Aorta (tissue), 5 donors: ENCODE data around the gene MAGIX. TPM values are rescaled to one million over a fixed set of nuclear protein-coding genes. Genes with fewer than 3 reads are reported as not detected.
A peak's percentile ranks its signal among the peaks of the same experiment; 100 is the strongest.

Experiments
- ATAC-seq: fragments of 200-7000 bp; cut with Tn5 transposase; one replicate; pipeline ENCODE4 v1.9.1; 2022; ENCODE audit warnings: moderate library complexity; ENCODE audit not compliant: low FRiP score
- DNase-seq, 2 donors: peaks; one replicate each; pipeline ENCODE4 v3.0.0-alpha.2; 2020
- H3K27ac ChIP-seq, 2 donors: one replicate each; pipeline ENCODE4 v1.5.1; 2013; ENCODE audit warnings: low read length in 2 of 2, mild to moderate bottlenecking in 2 of 2, moderate library complexity in 2 of 2, control low read depth in 1 of 2, inconsistent platforms in 1 of 2, low read depth in 1 of 2
- H3K27me3 ChIP-seq, 2 donors: one replicate each; pipeline ENCODE4 v1.6.1; 2013; ENCODE audit warnings: control low read depth in 1 of 2, low read length in 1 of 2, mild to moderate bottlenecking in 1 of 2, moderate library complexity in 1 of 2; ENCODE audit not compliant: insufficient read depth in 2 of 2, control insufficient read depth in 1 of 2
- H3K36me3 ChIP-seq, 2 donors: one replicate each; pipeline ENCODE4 v1.6.1; 2013; ENCODE audit warnings: control low read depth in 1 of 2, low read length in 1 of 2, mild to moderate bottlenecking in 1 of 2; ENCODE audit not compliant: insufficient read depth in 2 of 2, control insufficient read depth in 1 of 2
- H3K4me1 ChIP-seq, 2 donors: one replicate each; pipeline ENCODE4 v1.6.1; 2013; ENCODE audit warnings: low read length in 2 of 2, control low read depth in 1 of 2, mild to moderate bottlenecking in 1 of 2, moderate library complexity in 1 of 2; ENCODE audit not compliant: insufficient read depth in 2 of 2, control insufficient read depth in 1 of 2
- H3K4me3 ChIP-seq, 2 donors: one replicate each; pipeline ENCODE4 v1.5.1; 2013; ENCODE audit warnings: low read length in 2 of 2, control low read depth in 1 of 2, mild to moderate bottlenecking in 1 of 2
- H3K9me3 ChIP-seq: one replicate; pipeline ENCODE4 v1.6.1; 2013; ENCODE audit warnings: mild to moderate bottlenecking, low read length; ENCODE audit not compliant: control insufficient read depth
- WGBS, 2 donors: extraction: QIAGEN DNeasy Blood & Tissue Kit; methylation state at CpG; one replicate each; pipeline ENCODE4 v1.1.7; 2013; 5-methylcytosine and 5-hydroxymethylcytosine counted together
- intact Hi-C, 2 donors: fragments of 100-400 bp; cut with DNase I; formaldehyde crosslinking; loops; one replicate each; pipeline versions ENCODE4 v1.14.2 to v1.15.0; 2022
- polyA plus RNA-seq, 2 donors: library from polyadenylated mRNA; stranded (reverse); fragments of 200-250 nt; gene quantifications; one replicate each; pipeline ENCODE4 v1.2.3, GENCODE V29; 2013
- total RNA-seq, 2 donors: library from RNA; stranded (reverse); fragmentation: NEBNext Ultra II Directional; extraction: Animal tissue kit (Norgen Biotek cat#: 25700); gene quantifications; one replicate each; pipeline ENCODE4 v1.2.1, GENCODE V29; 2021
- donor health status: healthy with polysubstance abuse.
- donor health status: Bipolar disorder and iron deficiency.
- donor health status: DM: no; HTN: no; CAD: no.
- donor health status: DM: no; HTN: no; CAD: no.
- donor health status: DM: yes; HTN: yes; CAD: no.

MAGIX gene
- total and polyA plus RNA-seq, 4 donors = 1.9 to 4.9 (median 2.7) TPM

GRCh38 chrX:49153467-49153866 lies 9.1 kb upstream of the MAGIX start:
- no peaks in the 10 kb centered on the region for H3K27me3 ChIP-seq
- H3K9me3 ChIP-seq = no peaks in the 10 kb centered on the region
- ATAC-seq (no peak), DNase-seq (no peak)
- intact Hi-C loops = no loop called here
- H3K4me1 ChIP-seq = no peaks in the 10 kb centered on the region
- no peak overlapping the region for H3K27ac ChIP-seq
- WGBS, 2 donors = 85 to 94% methylated on average over 1 of the region's 1 CpG
- no peak overlapping the region for H3K4me3 ChIP-seq
- H3K36me3 ChIP-seq = no peaks in the 10 kb centered on the region

DNA sequence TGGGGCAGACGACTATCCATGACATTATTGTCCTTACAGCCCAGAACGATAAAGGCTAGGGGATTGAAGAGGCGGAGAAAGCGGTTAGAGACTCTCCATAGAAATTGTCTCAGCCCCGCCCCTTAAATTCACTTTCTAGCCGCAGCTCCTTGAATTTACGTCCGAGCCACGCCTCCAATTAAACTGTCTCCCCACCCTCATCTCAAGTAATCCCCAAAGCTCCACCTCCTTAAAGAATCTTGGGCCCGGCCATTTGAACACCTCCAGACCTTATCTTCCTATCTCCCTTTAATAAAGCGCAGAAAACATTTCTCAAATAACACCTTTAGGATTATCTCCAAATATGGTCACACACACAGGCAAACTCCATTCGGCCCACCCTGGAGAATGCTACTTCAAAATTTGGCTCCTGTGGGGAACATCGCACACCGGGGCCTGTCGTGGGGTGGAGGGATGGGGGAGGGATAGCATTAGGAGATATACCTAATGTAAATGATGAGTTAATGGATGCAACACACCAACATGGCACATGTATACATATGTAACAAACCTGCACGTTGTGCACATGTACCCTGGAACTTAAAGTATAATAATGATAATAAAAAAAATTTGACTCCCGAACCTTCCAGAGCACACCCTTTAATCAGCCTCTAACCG lies 7.2 kb upstream of the MAGIX start:
- peak overlapping the region in 1 of 2 donors; percentile 99 for H3K27ac ChIP-seq
- no peaks in the 10 kb centered on the region for H3K4me1 ChIP-seq
- H3K4me3 ChIP-seq = peak overlapping the region in 1 of 2 donors; percentile 17
- intact Hi-C loops = no loop called here
- H3K9me3 ChIP-seq = no peaks in the 10 kb centered on the region
- DNase-seq (peak in 1 of 2 donors; percentile 53), ATAC-seq (peak; percentile 54)
- no peaks in the 10 kb centered on the region for H3K36me3 ChIP-seq
- WGBS, 2 donors = 1 to 40% methylated on average over 18 of the region's 18 CpGs
- H3K27me3 ChIP-seq = no peaks in the 10 kb centered on the region

DNA sequence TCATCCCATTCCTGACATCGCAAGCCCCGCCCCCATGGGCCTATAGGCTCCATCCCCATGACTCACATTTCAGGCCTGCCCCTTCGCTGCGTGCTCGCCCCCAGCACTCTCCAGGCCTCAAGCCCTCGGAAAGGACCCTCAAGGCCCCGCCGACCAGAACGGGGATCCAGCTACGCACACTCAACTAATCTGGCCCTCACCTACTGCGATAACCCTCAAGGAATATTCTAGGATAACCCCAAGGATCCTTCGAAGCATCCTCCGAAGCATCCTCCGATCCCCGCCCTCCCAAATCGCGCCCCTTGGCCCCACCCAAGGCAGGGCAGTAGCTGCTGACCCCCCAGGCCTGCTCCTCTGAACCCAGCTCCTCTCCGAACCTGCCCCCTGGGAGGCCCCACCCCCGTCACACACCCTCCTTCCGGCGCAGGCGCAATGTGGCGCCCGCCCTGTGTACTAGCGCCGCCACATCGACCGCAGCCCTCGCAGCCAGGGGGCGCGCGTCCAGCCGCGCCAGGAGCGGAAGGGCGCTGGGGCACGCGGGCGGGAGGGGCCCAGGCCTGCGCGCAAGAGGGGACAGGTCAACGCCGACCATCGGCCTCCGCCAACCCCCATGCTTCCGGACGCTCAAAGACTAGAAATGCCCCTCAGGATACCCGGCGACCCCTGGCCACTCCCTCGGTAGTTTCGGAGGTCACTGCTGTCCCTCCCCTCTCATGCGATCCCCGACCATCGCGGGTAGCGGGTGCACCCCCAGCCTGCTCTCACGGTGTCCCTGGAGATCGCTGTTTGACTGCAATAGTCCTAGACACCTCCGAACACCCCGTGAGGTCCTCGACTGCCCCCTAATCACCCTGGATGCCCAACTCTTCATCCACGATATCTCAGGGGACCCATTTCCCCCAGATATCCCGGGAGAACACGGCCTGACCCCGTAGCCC lies 6.4 kb upstream of the MAGIX start:
- WGBS, 2 donors = 1 to 31% methylated on average over 65 of the region's 65 CpGs
- intact Hi-C loops = no loop called here
- peak overlapping the region; percentile 40 to 84 for H3K4me3 ChIP-seq

DNA sequence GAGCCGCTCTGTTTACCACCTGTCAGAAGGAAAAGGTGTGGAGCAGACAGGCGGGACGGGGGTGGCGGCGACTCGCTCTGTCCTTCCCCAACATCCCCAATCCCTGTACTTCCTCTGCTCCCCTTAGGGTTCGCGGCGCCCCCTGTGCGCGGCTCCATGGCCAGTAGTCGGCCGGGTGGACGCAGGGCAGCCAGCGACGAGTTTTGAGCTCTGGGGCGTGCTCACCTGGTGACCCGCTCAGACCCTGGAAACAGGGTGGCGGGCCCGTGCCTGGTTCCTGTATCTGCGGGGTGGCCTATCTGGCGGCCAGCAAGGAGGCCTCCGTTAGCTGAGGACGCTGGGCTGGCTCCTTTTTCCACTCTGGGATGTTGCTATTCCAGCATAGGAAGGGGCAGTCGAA lies 5.4 kb upstream of the MAGIX start:
- 66 to 77% methylated on average over 24 of the region's 25 CpGs for WGBS, 2 donors
- no peaks in the 10 kb centered on the region for H3K27me3 ChIP-seq
- peak in 1 of 2 donors; percentile 53 for DNase-seq
- no peak overlapping the region for H3K4me3 ChIP-seq
- no peaks in the 10 kb centered on the region for H3K4me1 ChIP-seq
- H3K36me3 ChIP-seq = no peaks in the 10 kb centered on the region
- H3K9me3 ChIP-seq = no peaks in the 10 kb centered on the region
- no peak overlapping the region for H3K27ac ChIP-seq
- intact Hi-C loops = no loop called here
- ATAC-seq = no peak

More for the DNA sequence above, 6.4 kb upstream of the MAGIX start:
- DNase-seq (peak; percentile 93 to 96), ATAC-seq (peak; percentile 96)
- Histone ChIP-seq H3K9me3 (no peaks in the 10 kb centered on the region), H3K36me3 (no peaks in the 10 kb centered on the region), H3K27ac (peak overlapping the region; percentile 53 to 99), H3K27me3 (no peaks in the 10 kb centered on the region), H3K4me1 (no peaks in the 10 kb centered on the region)

- H3K36me3 ChIP-seq = no peaks in the 10 kb centered on the region
- no peak for ATAC-seq
- no peaks in the 10 kb centered on the region for H3K27me3 ChIP-seq
- no peak overlapping the region for H3K4me3 ChIP-seq
- 93% methylated on average over 2 of the region's 2 CpGs for WGBS, 2 donors
- DNase-seq = no peak
- intact Hi-C loops = no loop called here
- H3K4me1 ChIP-seq = no peaks in the 10 kb centered on the region
- H3K9me3 ChIP-seq = no peaks in the 10 kb centered on the region
- H3K27ac ChIP-seq = no peak overlapping the region
These were observed 1.6 kb upstream of the MAGIX start for GRCh38 chrX:49160908-49161307.

- WGBS, 2 donors = 88 to 89% methylated on average over 5 of the region's 5 CpGs
- H3K4me3 ChIP-seq = no peak overlapping the region
- H3K4me1 ChIP-seq = no peaks in the 10 kb centered on the region
- no peak for DNase-seq
- no peak for ATAC-seq
- no peak overlapping the region for H3K27ac ChIP-seq
- H3K9me3 ChIP-seq = no peaks in the 10 kb centered on the region
- H3K27me3 ChIP-seq = no peaks in the 10 kb centered on the region
- no peaks in the 10 kb centered on the region for H3K36me3 ChIP-seq
- intact Hi-C loops = no loop called here
These were observed 926 bp upstream of the MAGIX start for GRCh38 chrX:49161632-49162031.

DNA sequence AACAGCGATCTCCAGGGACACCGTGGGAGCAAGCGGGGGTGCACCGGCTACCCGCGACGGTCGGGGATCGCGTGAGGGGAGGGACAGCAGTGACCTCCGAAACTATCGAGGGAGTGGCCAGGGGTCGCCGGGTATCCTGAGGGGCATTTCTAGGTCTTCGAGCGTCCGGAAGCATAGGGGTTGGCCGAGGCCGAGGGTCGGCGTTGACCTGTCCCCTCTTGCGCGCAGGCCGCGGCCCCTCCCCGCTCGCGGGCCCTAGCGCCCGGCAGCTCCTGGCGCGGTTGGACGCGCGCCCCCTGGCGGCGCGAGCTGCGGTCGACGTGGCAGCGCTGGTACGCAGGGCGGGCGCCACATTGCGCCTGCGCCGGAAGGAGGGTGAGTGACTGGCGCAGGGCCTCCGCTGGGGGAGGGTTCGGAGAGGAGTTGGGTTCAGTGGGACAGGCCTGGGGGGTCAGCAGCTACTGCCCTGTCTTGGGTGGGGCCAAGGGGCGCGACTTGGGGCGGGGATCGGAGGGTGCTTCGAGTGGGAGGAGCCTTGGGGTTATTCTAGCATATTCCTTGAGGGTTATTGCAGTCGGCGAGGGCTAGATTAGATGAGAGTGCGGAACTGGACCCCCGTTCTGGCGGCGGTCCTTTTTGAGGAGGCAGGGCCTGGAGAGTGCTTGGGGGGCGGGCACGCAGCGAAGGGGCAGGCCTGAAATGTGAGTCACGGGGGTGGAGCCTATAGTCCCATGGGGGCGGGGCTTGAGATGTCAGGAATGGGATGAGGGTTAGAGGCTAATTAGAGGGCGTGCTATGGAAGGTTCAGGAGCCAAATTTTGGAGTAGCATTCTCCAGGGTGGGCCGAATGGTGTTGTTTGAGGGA lies 1.2 kb downstream of the MAGIX start:
- no peaks in the 10 kb centered on the region for H3K4me1 ChIP-seq
- DNase-seq (peak; percentile 91 to 93), ATAC-seq (peak; percentile 83)
- no peaks in the 10 kb centered on the region for H3K27me3 ChIP-seq
- H3K4me3 ChIP-seq = no peak overlapping the region
- peak overlapping the region in 1 of 2 donors; percentile 70 for H3K27ac ChIP-seq
- no peaks in the 10 kb centered on the region for H3K9me3 ChIP-seq
- intact Hi-C loops = no loop called here
- WGBS, 2 donors = 2 to 34% methylated on average over 66 to 69 of the region's 69 CpGs
- H3K36me3 ChIP-seq = no peaks in the 10 kb centered on the region

DNA sequence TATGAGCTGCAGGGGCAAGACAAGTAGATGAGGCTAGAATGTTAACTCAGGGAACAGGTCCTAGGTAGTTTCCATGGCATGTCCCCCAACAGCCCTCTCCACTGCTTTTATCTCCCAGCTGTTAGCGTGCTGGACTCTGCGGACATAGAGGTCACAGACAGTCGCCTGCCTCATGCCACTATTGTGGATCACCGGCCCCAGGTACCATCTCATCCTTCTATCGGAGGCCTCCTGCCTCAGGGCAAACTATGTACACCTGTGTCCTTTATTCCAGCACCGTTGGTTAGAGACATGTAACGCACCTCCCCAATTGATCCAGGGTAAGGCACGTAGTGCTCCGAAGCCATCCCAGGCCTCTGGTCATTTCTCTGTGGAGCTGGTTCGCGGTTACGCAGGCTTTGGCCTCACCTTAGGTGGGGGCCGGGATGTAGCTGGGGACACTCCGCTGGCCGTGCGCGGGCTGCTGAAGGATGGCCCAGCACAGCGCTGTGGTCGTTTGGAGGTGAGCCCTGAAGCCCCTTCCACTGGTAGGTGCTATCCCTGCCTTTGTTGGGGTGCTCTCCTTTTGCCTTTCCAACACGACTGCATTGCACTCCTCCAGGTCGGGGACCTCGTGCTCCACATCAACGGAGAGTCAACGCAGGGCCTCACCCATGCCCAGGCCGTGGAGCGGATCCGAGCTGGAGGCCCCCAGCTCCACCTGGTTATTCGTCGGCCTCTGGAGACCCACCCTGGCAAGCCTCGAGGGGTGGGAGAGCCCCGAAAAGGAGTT lies 2.2 kb downstream of the MAGIX start:
- Histone ChIP-seq H3K36me3 (no peaks in the 10 kb centered on the region), H3K9me3 (no peaks in the 10 kb centered on the region), H3K4me1 (no peaks in the 10 kb centered on the region), H3K27me3 (no peaks in the 10 kb centered on the region), H3K27ac (peak overlapping the region in 1 of 2 donors; percentile 24), H3K4me3 (no peak overlapping the region)
- intact Hi-C loops = no loop called here
- 87 to 94% methylated on average over 31 of the region's 31 CpGs for WGBS, 2 donors
- DNase-seq (peak in 1 of 2 donors; percentile 72), ATAC-seq (no peak)
